Activated CD8-positive, alpha-beta memory T cell treated with anti-CD3 and anti-CD28 coated beads for 1 hour (primary cell): ENCODE results near the gene PI4KA.

ENCODE experiments used
- DNase-seq, 2 donors: peaks; one replicate each; pipeline ENCODE4 v3.0.0-alpha.2; 2020; ENCODE audit warnings: low read depth in 1 of 2; ENCODE audit errors: extremely low read depth in 1 of 2

Gene PI4KA

DNA sequence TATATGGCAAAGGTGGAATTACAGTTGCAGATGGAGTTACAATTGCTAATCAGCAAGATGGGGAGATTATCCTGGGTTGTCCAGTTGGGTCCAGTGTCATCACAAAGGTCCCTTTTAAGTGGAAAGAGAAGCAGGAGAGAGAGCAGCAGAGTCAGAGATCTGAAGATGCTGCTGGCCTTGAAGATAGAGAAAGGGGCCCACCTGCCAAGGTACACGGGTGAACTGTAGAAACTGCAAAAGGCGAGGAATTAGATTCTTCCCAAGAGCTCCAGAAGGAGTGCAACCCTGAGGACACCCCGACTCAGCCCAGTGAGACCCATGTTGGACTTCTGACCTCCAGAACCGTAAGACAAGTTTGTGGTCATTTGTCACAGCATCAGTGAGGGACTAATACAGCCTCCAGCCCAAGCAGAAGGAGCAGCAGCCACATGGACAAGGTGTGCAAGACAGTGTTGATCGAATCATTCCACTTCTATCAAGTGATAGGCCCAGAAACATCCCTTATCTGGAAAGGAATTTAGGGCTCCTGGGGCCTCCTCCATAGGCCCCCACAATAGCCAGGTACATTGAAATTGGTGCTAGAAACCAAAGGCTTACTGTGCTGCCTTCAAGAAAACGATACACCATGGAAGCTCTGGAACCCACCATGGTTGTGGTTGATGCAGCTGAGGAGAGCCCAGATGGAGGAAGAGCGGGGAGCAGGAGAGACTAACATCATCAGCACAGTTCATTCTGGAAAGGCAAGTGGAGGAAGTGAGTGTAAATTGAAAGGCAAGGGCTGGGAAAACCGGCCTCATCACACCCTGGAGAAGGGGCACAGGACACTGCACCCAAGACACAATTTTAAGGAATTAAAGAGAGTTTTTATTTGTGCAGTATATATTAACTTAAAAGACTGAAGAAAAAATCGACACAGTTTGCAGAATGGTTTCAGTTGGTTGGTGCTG lies 23.5 kb upstream of the PI4KA start:
- DNase-seq = no peak

DNA sequence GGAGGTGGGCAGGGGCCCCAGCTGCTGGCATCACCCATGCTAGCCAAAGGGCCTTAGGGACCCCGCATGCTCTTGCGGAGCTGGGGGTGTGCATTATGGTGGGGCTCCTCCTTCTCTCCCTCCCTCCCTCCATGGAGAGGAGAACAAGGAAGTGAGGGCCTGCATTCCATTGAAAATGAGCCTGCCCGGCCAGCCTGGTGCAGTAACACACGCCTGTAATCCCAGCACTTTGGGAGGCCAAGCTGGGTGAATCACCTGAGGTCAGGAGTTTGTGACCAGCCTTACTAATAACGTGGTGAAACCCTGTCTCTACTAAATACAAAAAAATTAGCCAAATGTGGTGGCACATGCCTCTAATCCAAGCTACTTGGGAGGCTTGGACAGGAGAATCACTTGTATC lies 22.6 kb upstream of the PI4KA start:
- DNase-seq = no peak

DNA sequence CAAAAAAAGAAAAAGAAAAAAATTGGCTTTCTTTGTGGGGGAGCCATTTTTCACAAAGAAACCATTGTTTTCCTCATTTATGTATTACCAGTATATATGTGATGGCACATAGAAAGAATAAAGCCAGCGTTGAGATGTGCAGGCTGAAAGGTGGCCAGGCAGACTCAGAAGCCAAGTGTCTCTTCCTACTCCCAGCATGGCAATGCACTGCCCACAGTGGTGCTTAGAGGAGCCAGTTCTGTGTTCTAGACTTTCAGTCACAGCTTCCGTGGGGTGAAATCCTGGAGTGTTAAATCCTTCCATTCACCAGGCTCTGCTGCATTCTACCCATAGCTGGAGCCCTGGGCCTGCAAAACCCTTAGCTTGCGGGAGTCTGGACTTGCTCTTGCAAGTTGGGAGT lies 19.1 kb upstream of the PI4KA start:
- DNase-seq = no peak

DNA sequence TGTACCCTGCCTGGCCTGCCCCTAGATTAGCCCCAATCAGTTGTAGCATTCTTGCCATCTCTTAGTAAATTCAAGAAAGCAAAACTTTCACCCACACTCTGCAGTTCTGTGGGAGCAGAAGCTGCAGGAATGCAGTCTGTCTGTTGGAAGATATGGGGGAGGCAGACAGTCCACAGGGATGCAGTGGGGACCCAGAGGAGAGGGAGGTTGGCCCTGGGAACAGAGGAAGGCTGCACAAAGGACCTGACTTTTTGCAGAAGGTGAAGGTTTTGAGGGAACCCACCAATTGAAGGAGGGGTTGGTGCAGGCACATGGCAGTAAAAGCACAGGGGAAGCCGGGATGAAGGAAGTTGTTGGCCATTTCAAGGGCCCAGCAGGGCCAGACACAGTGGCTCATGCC lies 16.7 kb upstream of the PI4KA start:
- no peak for DNase-seq

DNA sequence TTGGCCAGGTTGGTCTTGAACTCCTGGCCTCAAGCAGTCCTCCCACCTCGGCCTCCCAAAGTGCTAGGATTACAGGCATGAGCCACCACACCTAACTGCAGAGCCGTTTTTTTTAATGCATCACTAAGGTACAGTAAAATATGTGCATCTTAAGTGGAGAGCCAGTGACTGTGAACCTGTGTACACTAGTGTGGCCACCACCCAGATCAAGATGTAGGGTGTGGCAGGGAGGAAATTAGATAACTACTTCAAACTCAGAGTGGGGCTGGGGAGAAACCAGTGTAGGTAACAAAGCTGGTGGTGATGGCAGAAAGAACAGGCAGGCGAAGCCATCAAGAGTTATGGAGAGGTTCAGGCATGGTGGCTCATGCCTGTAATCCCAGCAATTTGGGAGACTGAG lies 14.6 kb upstream of the PI4KA start:
- no peak for DNase-seq

DNA sequence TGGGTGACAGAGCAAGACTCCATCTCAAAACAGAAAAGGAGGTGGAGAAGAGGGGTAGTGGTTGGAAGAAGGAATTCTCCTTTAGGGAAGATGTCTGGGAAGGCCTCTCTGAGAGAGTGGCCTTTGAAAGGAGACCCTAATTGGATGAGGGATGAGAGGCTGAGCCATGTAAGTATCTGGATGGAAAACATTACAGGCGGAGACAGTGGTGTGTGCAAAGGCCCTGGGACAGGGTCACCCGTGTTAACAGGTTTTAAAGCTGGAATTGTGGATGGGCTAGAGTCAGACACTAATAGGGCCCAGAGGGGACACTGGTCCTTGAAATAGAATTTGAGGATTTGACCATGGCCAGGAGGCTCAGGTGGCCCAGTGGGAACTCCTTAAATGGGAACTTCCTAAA lies 10.6 kb upstream of the PI4KA start:
- no peak for DNase-seq

DNA sequence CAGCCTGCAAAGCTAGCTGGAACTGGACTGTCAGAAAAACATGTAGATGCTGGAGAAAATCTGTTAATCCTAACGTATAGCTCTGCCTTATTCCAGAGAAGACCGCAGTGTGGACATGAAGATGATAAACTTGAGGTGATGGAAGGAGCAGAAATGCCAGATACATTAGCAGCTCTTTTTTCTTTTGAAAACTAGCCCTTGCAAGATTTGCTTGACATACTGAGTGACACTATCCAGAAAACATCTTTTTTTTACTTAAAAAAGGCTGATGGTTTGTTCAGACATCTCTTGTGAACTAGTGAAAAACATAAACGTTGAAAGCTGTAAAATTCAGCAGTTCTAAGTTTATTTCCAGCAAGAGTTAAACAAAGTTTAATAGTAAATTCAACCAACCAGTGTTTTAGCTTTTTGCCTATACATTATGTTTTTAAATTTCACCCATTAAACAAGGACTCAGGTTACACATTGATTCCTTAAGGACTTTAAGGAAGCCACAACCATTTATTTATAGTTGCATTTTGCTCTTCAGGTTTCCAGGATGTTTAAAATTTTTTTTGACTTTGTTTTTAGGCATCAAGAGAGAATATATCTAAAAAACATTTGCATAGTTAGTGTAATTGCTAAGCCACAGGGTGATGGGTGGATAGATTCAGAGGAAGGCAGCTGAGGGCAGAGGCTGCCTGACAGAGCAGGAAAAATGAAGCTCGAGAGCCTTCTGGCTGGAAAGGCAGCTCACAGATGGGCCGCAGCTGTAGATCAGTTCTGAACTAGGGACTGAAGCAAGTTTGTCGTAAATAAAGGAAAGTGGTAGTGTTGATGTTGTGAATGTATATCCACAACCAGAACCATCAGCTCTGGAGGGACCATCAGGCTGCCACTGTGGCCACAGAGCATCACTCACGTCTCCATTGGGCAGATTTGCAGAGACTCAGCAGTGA lies 9.7 kb upstream of the PI4KA start:
- DNase-seq = no peak

DNA sequence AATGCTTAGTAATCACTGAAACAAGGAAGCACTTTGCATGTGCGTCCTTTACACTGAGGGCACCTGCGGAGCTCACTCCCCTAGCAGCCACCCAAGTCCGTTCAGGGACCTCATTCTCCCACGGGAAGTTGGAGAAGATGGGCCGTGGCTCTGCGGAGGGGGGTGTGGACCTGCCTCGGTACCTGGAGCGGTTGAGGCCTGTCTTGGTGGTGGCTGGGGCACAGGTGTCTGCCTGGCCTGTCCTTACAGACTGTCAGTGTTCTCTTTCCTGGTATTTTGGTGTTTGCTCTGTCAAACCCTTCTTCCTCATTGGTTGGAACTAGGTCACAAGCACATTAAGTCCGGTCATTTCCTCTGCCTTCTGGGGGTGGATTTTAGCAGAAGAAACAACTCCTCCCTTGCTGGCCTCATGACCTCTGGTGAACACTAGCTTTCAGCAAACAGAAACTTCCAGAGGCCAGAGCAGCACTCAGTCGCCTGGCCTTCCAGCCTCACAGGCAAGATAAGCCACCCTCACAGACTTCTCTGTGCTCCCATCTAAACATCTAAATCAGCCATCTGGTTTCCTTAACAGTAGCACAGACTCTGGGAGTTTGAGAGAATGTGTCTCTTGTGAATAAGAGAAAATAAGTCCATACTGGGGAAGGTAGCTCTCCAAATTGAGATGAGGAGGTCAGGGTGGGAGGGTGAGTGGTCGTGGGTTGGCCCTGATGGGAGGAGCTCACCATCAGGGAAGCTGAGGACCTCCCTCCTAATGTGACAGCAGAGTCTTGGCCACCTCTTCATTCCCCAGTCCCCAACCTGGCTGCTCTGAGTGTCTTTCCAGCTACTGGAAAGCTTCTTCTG lies 8.8 kb upstream of the PI4KA start:
- DNase-seq = no peak

DNA sequence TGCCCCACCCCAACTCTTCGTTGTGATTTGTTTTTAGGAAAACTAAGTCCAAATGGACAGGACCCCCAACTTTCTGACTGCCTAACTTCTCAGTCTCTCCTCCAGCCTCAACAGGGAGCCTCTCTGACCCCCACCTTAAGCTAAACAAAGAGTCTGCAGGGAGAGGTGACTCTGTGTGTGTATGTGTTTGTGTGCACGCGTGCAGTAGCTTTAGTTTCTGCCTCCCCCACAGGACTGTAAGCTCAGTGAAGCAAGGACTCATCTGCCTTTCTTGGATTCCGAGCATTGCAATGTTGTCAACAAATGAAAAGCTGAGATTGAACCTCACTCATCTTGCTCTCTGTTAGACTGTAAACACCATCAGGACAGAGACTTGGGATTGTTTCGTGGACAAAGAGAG lies 8.1 kb upstream of the PI4KA start:
- no peak for DNase-seq

DNA sequence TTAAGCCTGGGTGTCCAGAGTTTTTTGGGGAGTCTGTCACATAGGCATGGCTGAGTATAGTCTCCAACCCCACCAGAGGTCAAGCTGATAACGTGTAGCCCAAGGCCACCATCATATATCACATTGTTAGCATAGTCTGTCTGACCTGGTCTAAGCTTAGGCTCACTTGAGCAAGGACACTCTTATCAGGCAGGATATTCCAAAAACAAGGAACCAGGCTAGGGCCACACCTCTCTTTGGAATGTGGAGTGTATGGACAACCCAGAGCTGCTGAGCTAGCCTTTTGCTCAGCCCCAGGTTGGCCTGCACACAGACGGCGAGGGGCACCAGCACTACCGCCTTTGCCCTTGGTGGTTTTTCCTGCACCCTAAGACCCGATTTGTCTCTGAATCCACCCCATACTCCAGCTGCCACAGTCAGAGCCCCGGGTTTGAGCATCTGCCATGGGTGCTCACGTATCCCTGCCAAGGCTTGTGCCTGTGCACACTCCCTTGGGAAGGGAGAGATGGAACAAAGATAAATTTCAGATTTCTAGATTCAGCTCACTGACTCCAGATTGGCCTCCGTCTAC lies 7.3 kb upstream of the PI4KA start:
- no peak for DNase-seq

DNA sequence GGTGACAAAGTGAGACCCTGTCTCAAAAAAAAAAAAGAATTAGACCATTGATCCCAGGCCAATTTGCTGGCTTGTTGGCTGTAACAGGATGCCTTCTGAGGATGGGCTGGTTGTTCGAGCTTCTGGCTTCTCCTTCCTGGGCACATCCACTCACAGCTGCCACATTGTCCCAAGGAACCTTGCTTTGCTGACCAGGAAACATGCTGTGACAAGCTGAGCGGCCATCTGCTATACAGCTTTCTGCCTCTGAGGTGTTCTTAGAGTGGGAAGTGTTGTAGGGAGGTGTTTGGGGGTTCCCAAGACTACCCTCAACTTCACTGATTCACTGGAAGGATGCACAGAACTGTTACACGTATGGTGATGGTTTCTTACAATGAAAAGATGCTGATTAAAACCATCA lies 6.7 kb upstream of the PI4KA start:
- no peak for DNase-seq

DNA sequence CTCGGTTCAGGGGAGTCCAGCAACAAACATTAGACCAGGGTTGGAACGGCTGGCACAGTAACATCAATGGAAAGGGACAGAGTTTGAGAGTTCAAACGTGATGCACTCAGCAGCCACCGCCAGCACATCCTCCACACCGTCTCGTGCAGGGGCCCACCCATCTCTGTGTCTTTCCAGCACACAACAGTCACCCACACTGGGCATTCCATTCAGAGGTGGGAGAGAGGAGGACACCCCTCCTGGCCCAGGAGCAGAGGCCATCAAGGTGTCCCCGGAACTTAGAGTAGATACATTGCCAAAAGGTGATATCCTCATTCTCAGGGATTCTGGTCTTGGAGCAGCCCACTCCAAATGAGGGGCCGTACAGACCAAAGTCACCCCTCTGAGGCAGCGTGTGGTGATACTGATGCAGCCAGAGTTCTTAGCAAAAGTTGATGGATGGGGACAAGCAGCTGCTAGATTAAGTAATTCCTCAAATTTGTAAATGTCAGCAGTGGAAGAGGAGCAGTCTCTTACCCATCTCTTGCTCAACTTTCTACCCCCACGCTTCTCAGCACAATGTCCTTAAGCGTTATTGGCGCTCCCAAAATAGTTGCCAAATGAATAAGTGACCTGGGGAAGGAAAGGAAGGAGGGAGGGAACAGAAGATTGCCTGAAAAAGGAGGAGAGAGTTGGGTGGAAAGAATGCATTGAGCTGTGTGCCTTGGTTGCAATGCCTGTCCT lies 5.7 kb upstream of the PI4KA start:
- no peak for DNase-seq

DNA sequence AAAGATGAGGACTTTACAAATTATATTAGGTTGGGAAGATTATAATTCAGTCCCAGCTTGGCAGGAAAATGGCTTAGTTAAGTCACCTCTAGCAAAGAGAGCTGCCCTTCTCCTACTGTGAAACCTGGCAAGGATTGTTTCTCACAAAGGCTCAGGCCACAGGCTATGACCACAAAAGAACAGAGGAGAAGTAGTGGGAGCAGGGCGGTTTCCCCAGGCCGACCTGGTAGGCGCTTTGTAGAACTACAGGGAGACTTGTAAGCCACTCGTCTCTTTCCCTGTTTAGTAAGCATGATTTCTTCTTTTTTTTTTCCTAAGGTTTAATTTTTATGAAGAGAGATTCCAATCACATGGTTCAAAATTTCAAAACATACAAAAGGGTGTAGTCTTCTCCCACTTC lies 4.8 kb upstream of the PI4KA start:
- DNase-seq = no peak

DNA sequence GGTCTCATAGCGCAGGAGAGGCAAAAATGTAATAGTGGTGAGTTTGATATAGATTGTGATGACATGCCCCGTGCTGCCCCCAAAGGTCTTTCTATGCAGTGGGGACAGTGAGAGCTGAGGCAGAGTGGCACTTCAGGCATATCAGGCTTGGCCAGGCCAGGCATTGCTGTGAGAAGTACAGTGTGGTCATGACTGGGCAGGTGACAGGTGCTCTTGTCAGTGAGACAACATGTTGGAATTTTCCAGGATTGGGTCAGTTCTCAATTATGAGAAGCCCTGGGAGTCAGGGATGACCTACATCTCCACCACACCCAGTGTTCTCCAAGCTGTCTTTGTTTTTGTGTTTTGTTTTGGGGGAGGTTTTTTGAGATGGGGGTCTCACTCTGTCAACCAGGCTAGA lies 3.9 kb upstream of the PI4KA start:
- no peak for DNase-seq

DNA sequence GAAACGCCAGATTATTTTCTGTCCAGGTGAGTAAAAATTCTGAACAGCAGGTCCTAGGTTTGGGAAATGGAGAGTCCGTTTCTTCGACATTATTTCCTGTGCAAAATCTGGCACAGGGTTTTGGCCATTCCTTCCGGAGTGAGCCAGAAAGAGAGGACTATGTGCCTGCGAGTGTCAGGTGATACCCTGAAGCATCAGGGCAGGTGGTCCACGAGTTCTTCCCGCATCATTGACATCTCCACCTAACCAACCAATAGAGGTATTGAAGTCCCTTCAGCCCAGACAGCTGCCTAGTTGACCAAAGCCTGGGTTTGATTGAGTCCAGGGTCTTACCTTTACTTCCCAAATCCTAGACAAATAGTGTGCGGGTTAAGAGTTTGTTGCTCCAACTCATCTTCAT lies 1.0 kb upstream of the PI4KA start:
- DNase-seq = no peak

DNA sequence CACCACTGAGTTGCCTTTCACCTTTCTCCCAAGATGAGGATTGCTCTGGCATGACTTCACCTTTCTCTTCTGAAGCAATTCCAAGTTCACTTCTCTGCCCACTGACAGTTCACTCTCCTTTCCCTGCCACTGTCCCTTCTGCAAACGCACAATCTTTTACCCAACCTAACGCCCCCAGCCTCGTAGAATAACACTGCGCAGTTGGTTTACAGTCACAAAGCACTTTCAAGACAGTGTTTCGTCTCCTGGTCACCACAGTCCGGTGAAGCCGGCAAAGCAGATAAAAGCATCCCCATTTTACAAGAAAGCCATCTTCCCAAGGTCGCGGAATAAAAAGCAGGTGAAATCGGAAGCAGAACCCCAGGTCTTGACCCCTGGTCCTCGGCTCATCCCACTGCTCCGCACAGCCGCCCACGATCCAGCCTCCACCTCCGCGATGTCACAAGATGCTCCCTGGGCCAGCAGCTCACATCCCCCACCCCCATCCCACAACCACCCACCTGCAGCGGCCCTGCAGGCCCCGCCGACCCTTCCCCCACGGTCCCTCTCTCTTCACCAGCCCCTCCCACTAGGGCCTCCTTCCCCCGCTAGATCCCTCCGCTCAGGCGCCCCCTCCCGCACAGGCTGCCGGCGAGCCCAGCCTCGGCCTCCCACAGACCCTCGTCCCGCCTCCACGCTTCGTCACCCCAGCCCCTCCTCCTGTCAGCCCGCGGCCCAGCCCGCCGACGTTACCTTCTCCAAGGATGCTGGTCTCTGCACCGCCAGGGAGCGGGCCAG lies 585 bp downstream of the PI4KA start:
- peak; percentile 65 to 67 for DNase-seq

DNA sequence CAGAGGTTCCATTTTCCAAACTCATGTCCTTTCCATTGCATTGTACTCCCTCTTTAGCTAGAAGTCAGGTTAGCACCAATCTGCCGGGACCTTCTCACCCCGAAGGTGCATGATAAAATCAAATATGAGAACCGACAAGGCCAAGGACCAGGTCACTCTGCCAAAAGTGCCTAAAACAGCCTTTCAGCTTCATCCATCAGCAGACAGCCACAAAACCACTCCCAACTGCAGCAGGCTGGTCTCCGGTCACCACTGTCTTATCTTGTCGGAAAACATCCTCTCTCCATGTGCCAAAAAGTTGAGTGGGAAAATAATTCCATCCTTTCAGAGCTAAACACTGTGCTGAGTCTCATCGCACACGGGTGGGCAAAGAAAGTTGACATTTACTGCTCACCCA lies 1.4 kb downstream of the PI4KA start:
- DNase-seq = no peak

DNA sequence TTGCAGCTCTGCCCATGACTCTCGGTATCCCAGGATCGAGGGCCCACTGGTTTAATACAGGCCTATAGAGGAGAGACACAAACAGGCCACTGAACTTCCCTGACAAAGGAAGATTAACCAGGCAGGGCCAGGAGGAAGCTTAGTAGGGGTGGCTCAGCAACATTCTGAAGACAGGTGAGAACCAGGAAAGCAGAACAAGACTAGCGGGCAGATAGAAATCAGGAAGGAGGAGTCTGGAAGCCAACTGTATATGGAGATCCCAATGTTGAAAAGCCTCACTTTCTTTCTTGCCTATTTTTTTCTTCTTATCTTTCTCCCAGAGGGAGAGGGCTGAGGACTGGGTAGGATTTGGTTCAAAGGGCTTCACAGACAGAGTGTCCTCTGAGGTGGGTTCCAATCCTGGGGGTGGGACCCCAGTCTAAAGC lies 5.4 kb downstream of the PI4KA start:
- no peak for DNase-seq

DNA sequence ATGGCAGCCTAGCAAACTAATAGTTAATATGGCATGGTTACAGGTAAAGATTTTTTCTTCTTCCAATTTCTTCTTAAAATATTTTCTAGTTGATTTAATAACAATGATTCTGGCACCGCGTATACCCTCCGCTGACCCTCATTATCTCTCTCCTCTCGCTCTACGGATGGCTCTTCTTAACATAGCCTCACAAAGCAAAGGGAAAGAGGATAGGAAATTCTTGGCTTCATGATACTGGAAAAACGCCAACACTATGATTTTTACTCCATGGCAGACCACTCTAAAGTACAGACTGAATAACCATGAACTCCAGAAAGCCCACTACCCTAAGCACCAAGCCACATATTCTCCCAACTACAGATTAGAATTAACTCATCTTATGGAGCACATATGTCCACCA lies 6.1 kb downstream of the PI4KA start:
- DNase-seq = no peak
